T-helper 2 cell treated with Interferon-gamma antibody and Interleukin-4, amounts not matched to agents 5 μg/mL and 100 μg/mL, for 36 hours (primary cell): ENCODE results near the gene CACNA1A.
A peak's percentile ranks its signal among the peaks of the same experiment; 100 is the strongest.

Experiments
- DNase-seq: peaks from one replicate; pipeline ENCODE4 v3.0.0; 2021; ENCODE audit warnings: low spot score
- H3K27ac Mint-ChIP-seq: one replicate; pipeline ENCODE4 v1.8.0; 2021; ENCODE audit warnings: mild to moderate bottlenecking, mixed read lengths
- H3K27me3 Mint-ChIP-seq: one replicate; pipeline ENCODE4 v1.8.0; 2021; ENCODE audit warnings: low read depth, mixed read lengths
- H3K36me3 Mint-ChIP-seq: one replicate; pipeline ENCODE4 v1.8.0; 2021; ENCODE audit warnings: low read depth, mixed read lengths
- H3K4me1 Mint-ChIP-seq: one replicate; pipeline ENCODE4 v1.8.0; 2021; ENCODE audit warnings: low read depth, mixed read lengths
- H3K4me3 Mint-ChIP-seq: one replicate; pipeline ENCODE4 v1.8.0; 2022; ENCODE audit warnings: mild to moderate bottlenecking, moderate library complexity, mixed read lengths
- H3K9me3 Mint-ChIP-seq: one replicate; pipeline ENCODE4 v1.8.0; 2021; ENCODE audit warnings: mixed read lengths

Gene CACNA1A

GRCh38 chr19:13290741-13291140, 215.5 kb downstream of the CACNA1A start:
- no peaks in the 10 kb centered on the region for H3K36me3 Mint-ChIP-seq
- H3K4me1 Mint-ChIP-seq, result no peaks in the 10 kb centered on the region
- no peak overlapping the region for H3K27ac Mint-ChIP-seq
- H3K9me3 Mint-ChIP-seq, result no peaks in the 10 kb centered on the region
- peaks cover 3% of the 10 kb centered on the region for H3K27me3 Mint-ChIP-seq
- no peak for DNase-seq
- H3K4me3 Mint-ChIP-seq, result no peak overlapping the region

- no peaks in the 10 kb centered on the region for H3K4me1 Mint-ChIP-seq
- H3K27me3 Mint-ChIP-seq, result no peaks in the 10 kb centered on the region
- DNase-seq, result no peak
- H3K4me3 Mint-ChIP-seq, result no peak overlapping the region
- H3K9me3 Mint-ChIP-seq, result no peaks in the 10 kb centered on the region
- no peaks in the 10 kb centered on the region for H3K36me3 Mint-ChIP-seq
- no peak overlapping the region for H3K27ac Mint-ChIP-seq
Measured at GRCh38 chr19:13289295-13289694, 217.0 kb downstream of the CACNA1A start.

- no peaks in the 10 kb centered on the region for H3K36me3 Mint-ChIP-seq
- peaks cover 6% of the 10 kb centered on the region for H3K27me3 Mint-ChIP-seq
- no peak overlapping the region for H3K4me3 Mint-ChIP-seq
- no peaks in the 10 kb centered on the region for H3K4me1 Mint-ChIP-seq
- no peak for DNase-seq
- H3K27ac Mint-ChIP-seq, result no peak overlapping the region
- no peaks in the 10 kb centered on the region for H3K9me3 Mint-ChIP-seq
Measured at GRCh38 chr19:13286195-13286985, 219.9 kb downstream of the CACNA1A start.

GRCh38 chr19:13284929-13285928, 221.1 kb downstream of the CACNA1A start:
- H3K27ac Mint-ChIP-seq, result no peak overlapping the region
- H3K27me3 Mint-ChIP-seq, result peaks cover 6% of the 10 kb centered on the region
- no peaks in the 10 kb centered on the region for H3K9me3 Mint-ChIP-seq

GRCh38 chr19:13283871-13284270, 222.4 kb downstream of the CACNA1A start:
- H3K27ac Mint-ChIP-seq, result no peak overlapping the region
- H3K9me3 Mint-ChIP-seq, result no peaks in the 10 kb centered on the region
- no peak for DNase-seq
- no peak overlapping the region for H3K4me3 Mint-ChIP-seq
- H3K4me1 Mint-ChIP-seq, result no peaks in the 10 kb centered on the region
- H3K27me3 Mint-ChIP-seq, result peaks cover 6% of the 10 kb centered on the region
- H3K36me3 Mint-ChIP-seq, result no peaks in the 10 kb centered on the region

More at GRCh38 chr19:13284929-13285928, 221.1 kb downstream of the CACNA1A start:
- Mint-ChIP-seq H3K36me3 (no peaks in the 10 kb centered on the region), H3K4me1 (no peaks in the 10 kb centered on the region), H3K4me3 (no peak overlapping the region)
- no peak for DNase-seq

GRCh38 chr19:13282486-13283065, 223.7 kb downstream of the CACNA1A start:
- Mint-ChIP-seq H3K4me1 (peaks cover 11% of the 10 kb centered on the region), H3K9me3 (no peaks in the 10 kb centered on the region), H3K27me3 (peaks cover 6% of the 10 kb centered on the region), H3K4me3 (no peak overlapping the region), H3K36me3 (no peaks in the 10 kb centered on the region), H3K27ac (no peak overlapping the region)
- DNase-seq, result no peak

DNA sequence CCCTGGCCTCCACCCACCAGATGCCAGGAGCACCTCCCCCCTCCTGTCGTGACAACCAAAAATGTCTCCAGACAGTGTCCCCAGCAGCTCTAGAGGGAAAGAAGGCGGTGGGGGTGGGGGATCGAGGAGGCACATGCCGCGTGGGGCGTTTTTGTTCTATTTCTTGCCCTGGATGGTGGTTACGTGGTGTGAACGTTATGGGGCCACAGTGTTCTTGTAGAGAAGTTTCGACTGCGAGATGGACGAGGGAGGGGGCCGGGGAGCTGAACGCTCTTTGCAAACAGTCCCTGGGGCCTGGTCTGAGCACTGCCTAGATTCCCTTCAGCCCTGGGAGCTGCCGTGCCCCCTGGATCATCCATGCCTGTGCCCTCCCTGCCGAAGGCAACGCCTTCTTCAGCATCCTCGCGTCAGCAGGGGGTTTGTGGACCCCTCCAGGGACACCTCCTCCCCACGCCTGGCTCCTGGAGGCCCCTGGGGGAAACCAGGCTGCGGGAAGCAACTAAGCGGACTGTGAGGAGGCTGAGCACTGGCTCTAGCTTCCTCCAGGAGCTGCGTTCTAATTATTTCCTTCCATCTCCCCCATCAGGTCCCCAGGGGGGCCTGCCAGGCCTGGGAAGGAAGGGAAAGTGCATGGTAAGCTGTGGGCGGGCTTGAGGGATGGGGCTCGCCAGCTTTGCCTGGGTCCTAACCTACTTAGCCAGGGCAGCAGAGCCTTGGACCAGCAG, 224.6 kb downstream of the CACNA1A start:
- H3K27me3 Mint-ChIP-seq, result peaks cover 6% of the 10 kb centered on the region
- H3K4me1 Mint-ChIP-seq, result peaks cover 19% of the 10 kb centered on the region
- DNase-seq, result no peak
- H3K4me3 Mint-ChIP-seq, result no peak overlapping the region
- H3K9me3 Mint-ChIP-seq, result no peaks in the 10 kb centered on the region
- H3K36me3 Mint-ChIP-seq, result no peaks in the 10 kb centered on the region
- H3K27ac Mint-ChIP-seq, result no peak overlapping the region

GRCh38 chr19:13277104-13277809, 229.0 kb downstream of the CACNA1A start:
- peaks cover 2% of the 10 kb centered on the region for H3K27me3 Mint-ChIP-seq
- peak overlapping the region; percentile 21 for H3K4me3 Mint-ChIP-seq
- no peaks in the 10 kb centered on the region for H3K36me3 Mint-ChIP-seq
- H3K9me3 Mint-ChIP-seq, result no peaks in the 10 kb centered on the region
- H3K4me1 Mint-ChIP-seq, result peaks cover 20% of the 10 kb centered on the region
- H3K27ac Mint-ChIP-seq, result peak overlapping the region; percentile 83
- DNase-seq, result peak; percentile 67

- no peak overlapping the region for H3K27ac Mint-ChIP-seq
Measured at GRCh38 chr19:13275016-13275722, 231.1 kb downstream of the CACNA1A start.

GRCh38 chr19:13270514-13271105, 235.7 kb downstream of the CACNA1A start:
- no peak for DNase-seq
- Mint-ChIP-seq H3K27ac (no peak overlapping the region), H3K27me3 (peaks cover 2% of the 10 kb centered on the region), H3K36me3 (no peaks in the 10 kb centered on the region), H3K4me1 (peaks cover 1% of the 10 kb centered on the region), H3K9me3 (no peaks in the 10 kb centered on the region), H3K4me3 (no peak overlapping the region)

More at GRCh38 chr19:13275016-13275722, 231.1 kb downstream of the CACNA1A start:
- no peak for DNase-seq
- Mint-ChIP-seq H3K4me3 (no peak overlapping the region), H3K4me1 (peaks cover 20% of the 10 kb centered on the region), H3K9me3 (no peaks in the 10 kb centered on the region), H3K27me3 (peaks cover 2% of the 10 kb centered on the region), H3K36me3 (no peaks in the 10 kb centered on the region)

DNA sequence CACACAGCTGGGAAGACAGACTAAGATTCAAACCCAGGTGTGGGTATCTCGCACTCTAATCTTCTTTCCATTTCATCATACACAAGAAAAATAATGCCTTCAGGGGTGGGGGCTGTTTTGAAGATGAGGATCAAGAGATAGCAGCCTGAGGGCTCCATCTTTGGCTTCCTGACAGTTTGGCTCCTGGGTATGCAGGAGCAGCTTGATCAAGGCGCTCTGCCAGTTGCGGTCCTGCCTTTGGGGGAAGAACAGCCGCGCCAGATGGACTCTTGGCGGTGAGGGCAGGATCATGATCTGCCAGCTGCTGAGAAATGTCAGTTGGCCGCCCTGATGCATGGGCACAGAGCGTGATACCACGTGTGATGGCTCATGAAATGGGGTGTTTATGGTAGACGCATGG, 236.9 kb downstream of the CACNA1A start:
- no peak overlapping the region for H3K4me3 Mint-ChIP-seq
- peaks cover 2% of the 10 kb centered on the region for H3K27me3 Mint-ChIP-seq
- H3K36me3 Mint-ChIP-seq, result no peaks in the 10 kb centered on the region
- H3K4me1 Mint-ChIP-seq, result peaks cover 1% of the 10 kb centered on the region
- no peaks in the 10 kb centered on the region for H3K9me3 Mint-ChIP-seq
- H3K27ac Mint-ChIP-seq, result no peak overlapping the region
- DNase-seq, result no peak

DNA sequence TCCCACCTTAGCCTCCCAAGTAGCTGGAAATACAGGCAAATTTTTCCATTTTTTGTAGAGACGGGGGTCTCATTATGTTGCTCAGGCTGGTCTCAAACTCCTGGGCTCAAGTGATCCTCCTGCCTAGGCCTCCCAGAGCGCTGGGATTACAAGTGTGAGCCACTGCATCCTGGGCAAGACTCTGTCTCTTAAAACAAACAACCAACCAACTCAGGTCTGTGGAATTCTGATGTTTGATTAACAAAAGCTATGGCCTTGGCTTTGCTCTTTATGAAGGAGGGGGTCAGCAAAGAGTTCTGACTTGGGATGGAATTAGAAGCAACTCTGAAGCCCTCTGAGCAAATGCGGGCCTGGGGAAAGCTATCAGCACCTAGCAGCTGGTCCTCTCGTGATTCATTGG, 238.4 kb downstream of the CACNA1A start:
- no peak overlapping the region for H3K27ac Mint-ChIP-seq
- H3K4me1 Mint-ChIP-seq, result no peaks in the 10 kb centered on the region
- H3K36me3 Mint-ChIP-seq, result no peaks in the 10 kb centered on the region
- no peak for DNase-seq
- no peak overlapping the region for H3K4me3 Mint-ChIP-seq
- peaks cover 2% of the 10 kb centered on the region for H3K27me3 Mint-ChIP-seq
- no peaks in the 10 kb centered on the region for H3K9me3 Mint-ChIP-seq
